Hepatocyte (in vitro differentiated cells): Measurements from ENCODE around the gene CSH2. TPM values are rescaled to one million over a fixed set of nuclear protein-coding genes. Genes with fewer than 3 reads are reported as not detected.

Experiments
- DNase-seq: peaks from one replicate; pipeline ENCODE4 v3.0.0-alpha.2; 2016; ENCODE audit warnings: low spot score
- H2AFZ ChIP-seq: fragments of 200-600 bp; sonication (generic); 2 replicates; pipeline ENCODE4 v1.6.0; 2016; ENCODE audit warnings: antibody characterized with exemption, mild to moderate bottlenecking
- H3K27ac ChIP-seq: fragments of 200-600 bp; sonication (generic); 2 replicates; pipeline ENCODE4 v1.5.1; 2016; ENCODE audit warnings: mild to moderate bottlenecking
- H3K27me3 ChIP-seq: fragments of 200-600 bp; sonication (generic); 2 replicates; pipeline ENCODE4 v1.6.1; 2016
- H3K36me3 ChIP-seq: fragments of 200-600 bp; sonication (generic); replicated peaks from 2 replicates; pipeline ENCODE4 v1.5.1; 2016; ENCODE audit warnings: low read depth; ENCODE audit not compliant: insufficient read depth
- H3K4me1 ChIP-seq: fragments of 200-600 bp; sonication (generic); 2 replicates; pipeline ENCODE4 v1.5.1; 2016; ENCODE audit warnings: mild to moderate bottlenecking, moderate library complexity; ENCODE audit not compliant: insufficient read depth
- H3K4me2 ChIP-seq: fragments of 200-600 bp; sonication (generic); 2 replicates; pipeline ENCODE4 v1.6.0; 2016
- H3K4me3 ChIP-seq: fragments of 200-600 bp; sonication (generic); 2 replicates; pipeline ENCODE4 v1.5.1; 2016; ENCODE audit warnings: mild to moderate bottlenecking
- H3K79me2 ChIP-seq: fragments of 200-600 bp; sonication (generic); 2 replicates; pipeline ENCODE4 v1.6.0; 2017; ENCODE audit warnings: mild to moderate bottlenecking
- H3K9me2 ChIP-seq: fragments of 200-600 bp; sonication (generic); replicated peaks from 2 replicates; pipeline ENCODE4 v1.6.0; 2017; ENCODE audit warnings: mild to moderate bottlenecking; ENCODE audit not compliant: insufficient read depth
- H3K9me3 ChIP-seq: fragments of 200-600 bp; sonication (generic); 2 replicates; pipeline ENCODE4 v1.5.1; 2016; ENCODE audit warnings: low read depth, mild to moderate bottlenecking
- H4K20me1 ChIP-seq: fragments of 200-600 bp; sonication (generic); 2 replicates; pipeline ENCODE4 v1.6.0; 2016; ENCODE audit warnings: mild to moderate bottlenecking; ENCODE audit not compliant: insufficient read depth, poor library complexity, severe bottlenecking
- EZH2 ChIP-seq: fragments of 200-600 bp; sonication (generic); IDR thresholded peaks from 2 replicates; pipeline ENCODE4 v1.6.1; 2016; ENCODE audit warnings: antibody characterized with exemption, mild to moderate bottlenecking, borderline replicate concordance
- EZH2phosphoT487 ChIP-seq: fragments of 200-600 bp; sonication (generic); IDR thresholded peaks from one replicate; pipeline ENCODE4 v1.6.1; 2018; ENCODE audit warnings: antibody characterized with exemption, mild to moderate bottlenecking, low read depth, moderate library complexity; ENCODE audit not compliant: unreplicated experiment, severe bottlenecking
- WGBS: methylation state at CpG from one replicate; pipeline ENCODE4 v1.1.6; 2016; ENCODE audit warnings: low lambda C conversion rate; ENCODE audit errors: missing lambda C conversion rate; 5-methylcytosine and 5-hydroxymethylcytosine counted together
- polyA plus RNA-seq: library from polyadenylated mRNA; unstranded; fragments of >200 nt; fragmentation: Nextera tagmentation; extraction: Ambion mirVana; gene quantifications from 2 replicates; pipeline ENCODE4 v1.2.1, GENCODE V29; 2016
- total RNA-seq: library from RNA; depleted of rRNA; stranded (reverse); fragments of >200 nt; gene quantifications from 2 replicates; pipeline ENCODE4 v1.2.3, GENCODE V29; 2014
- TF ChIP-seq, protein P1 (sequence below): fragments of 200-600 bp; sonication (generic); IDR thresholded peaks from 2 replicates; pipeline ENCODE4 v1.5.1; 2016; ENCODE audit warnings: antibody characterized with exemption, mild to moderate bottlenecking; ENCODE audit not compliant: poor library complexity

Gene CSH2
- total and polyA plus RNA-seq, 2 experiments from 2014 or later: 1.4 TPM; not detected in 1

DNA sequence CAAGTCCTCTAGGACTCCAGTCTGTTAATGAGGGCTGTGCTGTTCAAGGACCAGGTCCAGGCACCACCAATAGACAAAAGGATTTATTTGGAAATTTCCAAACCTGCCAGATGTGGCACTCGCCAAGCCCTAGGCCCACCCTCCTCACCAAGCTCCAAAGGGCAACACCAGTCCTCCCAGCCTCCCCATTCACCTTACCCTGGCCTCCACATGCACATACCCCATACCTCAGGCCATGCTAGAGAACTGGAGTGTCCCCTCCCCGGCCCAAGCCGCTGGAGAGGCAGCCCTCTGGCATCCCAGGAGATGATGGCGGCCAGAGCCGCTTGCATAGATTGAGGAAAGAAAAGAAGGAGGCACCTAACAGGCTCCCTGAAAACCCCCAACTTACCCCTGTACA, 41.5 kb downstream of the CSH2 start:
- no peaks in the 10 kb centered on the region for H4K20me1 ChIP-seq
- peaks cover 41% of the 10 kb centered on the region for H3K79me2 ChIP-seq
- H3K27me3 ChIP-seq: no peaks in the 10 kb centered on the region
- peaks cover 12% of the 10 kb centered on the region for H3K4me1 ChIP-seq
- WGBS: 94% methylated on average over 5 of the region's 5 CpGs
- H2AFZ ChIP-seq: no peak overlapping the region
- no peak overlapping the region for H3K4me3 ChIP-seq
- no peak overlapping the region for H3K27ac ChIP-seq
- H3K4me2 ChIP-seq: no peak overlapping the region
- TF ChIP-seq, protein P1, sequence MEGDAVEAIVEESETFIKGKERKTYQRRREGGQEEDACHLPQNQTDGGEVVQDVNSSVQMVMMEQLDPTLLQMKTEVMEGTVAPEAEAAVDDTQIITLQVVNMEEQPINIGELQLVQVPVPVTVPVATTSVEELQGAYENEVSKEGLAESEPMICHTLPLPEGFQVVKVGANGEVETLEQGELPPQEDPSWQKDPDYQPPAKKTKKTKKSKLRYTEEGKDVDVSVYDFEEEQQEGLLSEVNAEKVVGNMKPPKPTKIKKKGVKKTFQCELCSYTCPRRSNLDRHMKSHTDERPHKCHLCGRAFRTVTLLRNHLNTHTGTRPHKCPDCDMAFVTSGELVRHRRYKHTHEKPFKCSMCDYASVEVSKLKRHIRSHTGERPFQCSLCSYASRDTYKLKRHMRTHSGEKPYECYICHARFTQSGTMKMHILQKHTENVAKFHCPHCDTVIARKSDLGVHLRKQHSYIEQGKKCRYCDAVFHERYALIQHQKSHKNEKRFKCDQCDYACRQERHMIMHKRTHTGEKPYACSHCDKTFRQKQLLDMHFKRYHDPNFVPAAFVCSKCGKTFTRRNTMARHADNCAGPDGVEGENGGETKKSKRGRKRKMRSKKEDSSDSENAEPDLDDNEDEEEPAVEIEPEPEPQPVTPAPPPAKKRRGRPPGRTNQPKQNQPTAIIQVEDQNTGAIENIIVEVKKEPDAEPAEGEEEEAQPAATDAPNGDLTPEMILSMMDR: no peak
- TF ChIP-seq EZH2 (no peak), EZH2phosphoT487 (no peak)
- no peaks in the 10 kb centered on the region for H3K9me3 ChIP-seq
- no peak for DNase-seq
- no peaks in the 10 kb centered on the region for H3K9me2 ChIP-seq
- peaks cover 4% of the 10 kb centered on the region for H3K36me3 ChIP-seq

DNA sequence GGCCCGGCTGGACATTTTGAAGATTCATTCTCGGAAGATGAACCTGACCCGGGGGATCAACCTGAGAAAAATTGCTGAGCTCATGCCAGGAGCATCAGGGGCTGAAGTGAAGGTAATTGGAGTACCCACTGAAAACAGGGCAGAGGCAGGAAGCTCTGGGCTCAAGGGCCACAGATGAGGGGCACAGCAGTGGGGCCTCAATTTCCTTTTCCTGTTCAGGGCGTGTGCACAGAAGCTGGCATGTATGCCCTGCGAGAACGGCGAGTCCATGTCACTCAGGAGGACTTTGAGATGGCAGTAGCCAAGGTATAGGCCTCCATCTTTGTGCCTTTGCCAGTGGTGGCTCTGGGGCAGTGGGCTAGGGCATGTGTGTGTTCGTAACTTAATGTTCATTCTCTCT, 42.0 kb downstream of the CSH2 start:
- H4K20me1 ChIP-seq: no peaks in the 10 kb centered on the region
- H3K9me2 ChIP-seq: no peaks in the 10 kb centered on the region
- H3K4me3 ChIP-seq: no peak overlapping the region
- H2AFZ ChIP-seq: no peak overlapping the region
- TF ChIP-seq EZH2phosphoT487: no peak
- TF ChIP-seq, protein P1: no peak
- no peak for TF ChIP-seq EZH2
- H3K27me3 ChIP-seq: no peaks in the 10 kb centered on the region
- WGBS: 99% methylated on average over 8 of the region's 8 CpGs
- H3K27ac ChIP-seq: no peak overlapping the region
- peaks cover 37% of the 10 kb centered on the region for H3K79me2 ChIP-seq
- peaks cover 12% of the 10 kb centered on the region for H3K4me1 ChIP-seq
- no peak for DNase-seq
- no peaks in the 10 kb centered on the region for H3K9me3 ChIP-seq
- peaks cover 4% of the 10 kb centered on the region for H3K36me3 ChIP-seq
- H3K4me2 ChIP-seq: no peak overlapping the region

DNA sequence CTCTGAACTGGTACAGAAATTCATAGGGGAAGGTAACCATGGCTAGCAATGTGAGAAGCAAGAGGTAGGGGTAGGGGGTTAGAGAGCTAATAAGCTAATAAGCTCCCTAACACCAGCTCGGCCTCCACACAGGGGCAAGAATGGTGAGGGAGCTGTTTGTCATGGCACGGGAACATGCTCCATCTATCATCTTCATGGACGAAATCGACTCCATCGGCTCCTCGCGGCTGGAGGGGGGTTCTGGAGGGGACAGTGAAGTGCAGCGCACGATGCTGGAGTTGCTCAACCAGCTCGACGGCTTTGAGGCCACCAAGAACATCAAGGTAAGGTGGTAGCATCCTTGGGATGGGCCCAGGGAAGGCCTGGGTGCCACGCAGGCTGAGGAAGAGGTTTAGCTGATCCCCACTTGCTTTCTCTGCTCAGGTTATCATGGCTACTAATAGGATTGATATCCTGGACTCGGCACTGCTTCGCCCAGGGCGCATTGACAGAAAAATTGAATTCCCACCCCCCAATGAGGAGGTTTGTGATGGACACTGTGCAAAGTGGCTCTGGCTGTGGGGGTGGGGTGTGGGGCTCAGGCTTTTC, 42.5 kb downstream of the CSH2 start:
- H3K4me2 ChIP-seq: no peak overlapping the region
- no peaks in the 10 kb centered on the region for H3K9me3 ChIP-seq
- DNase-seq: no peak
- peaks cover 4% of the 10 kb centered on the region for H3K36me3 ChIP-seq
- peaks cover 38% of the 10 kb centered on the region for H3K79me2 ChIP-seq
- H3K4me1 ChIP-seq: peaks cover 15% of the 10 kb centered on the region
- H3K27me3 ChIP-seq: no peaks in the 10 kb centered on the region
- no peak overlapping the region for H3K4me3 ChIP-seq
- no peak overlapping the region for H3K27ac ChIP-seq
- 94% methylated on average over 15 of the region's 15 CpGs for WGBS
- TF ChIP-seq EZH2phosphoT487 (no peak), EZH2 (no peak)
- TF ChIP-seq, protein P1: no peak
- H2AFZ ChIP-seq: no peak overlapping the region
- no peaks in the 10 kb centered on the region for H4K20me1 ChIP-seq
- no peaks in the 10 kb centered on the region for H3K9me2 ChIP-seq

DNA sequence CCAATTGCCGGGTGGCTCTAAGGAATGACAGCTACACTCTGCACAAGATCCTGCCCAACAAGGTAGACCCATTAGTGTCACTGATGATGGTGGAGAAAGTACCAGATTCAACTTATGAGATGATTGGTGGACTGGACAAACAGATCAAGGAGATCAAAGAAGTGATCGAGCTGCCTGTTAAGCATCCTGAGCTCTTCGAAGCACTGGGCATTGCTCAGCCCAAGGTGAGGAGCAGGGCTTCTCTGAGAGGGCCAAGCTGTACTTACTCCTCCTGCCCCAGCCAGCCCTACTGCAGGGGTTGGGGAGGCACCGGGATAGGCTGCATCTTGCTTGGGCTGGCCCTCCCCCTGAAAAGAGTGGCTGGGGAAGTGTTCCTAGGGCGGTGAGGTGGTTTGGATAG, 43.2 kb downstream of the CSH2 start:
- no peak for DNase-seq
- H3K4me3 ChIP-seq: no peak overlapping the region
- no peaks in the 10 kb centered on the region for H3K27me3 ChIP-seq
- peaks cover 20% of the 10 kb centered on the region for H3K4me1 ChIP-seq
- TF ChIP-seq, protein P1: no peak
- TF ChIP-seq EZH2phosphoT487 (no peak), EZH2 (no peak)
- H2AFZ ChIP-seq: no peak overlapping the region
- H3K36me3 ChIP-seq: peaks cover 4% of the 10 kb centered on the region
- H3K9me3 ChIP-seq: no peaks in the 10 kb centered on the region
- H3K4me2 ChIP-seq: no peak overlapping the region
- H3K27ac ChIP-seq: no peak overlapping the region
- no peaks in the 10 kb centered on the region for H3K9me2 ChIP-seq
- no peaks in the 10 kb centered on the region for H4K20me1 ChIP-seq
- peaks cover 38% of the 10 kb centered on the region for H3K79me2 ChIP-seq
- WGBS: 94% methylated on average over 5 of the region's 5 CpGs
